TTC549 (cell line): ENCODE measurements around the gene RPS19BP1.

Source experiments
- FAIRE-seq: peaks from 2 replicates; lab custom pipeline; 2012; peaks lifted over from hg19 to GRCh38; lab: Jason Lieb, UNC

The RPS19BP1 gene

GRCh38 chr22:39532215-39533073, at the start of gene RPS19BP1:
RPS19BP1 (minus strand) TSS chr22:39532748; CDS start chr22:39532738, 10 bp downstream.
- peak; percentile 97 for FAIRE-seq

- no peak for FAIRE-seq
These were observed 48.8 kb upstream of the RPS19BP1 start for GRCh38 chr22:39581303-39581702.

GRCh38 chr22:39580795-39581194, 48.2 kb upstream of the RPS19BP1 start:
- no peak for FAIRE-seq

GRCh38 chr22:39580006-39580441, 47.5 kb upstream of the RPS19BP1 start:
- FAIRE-seq, result no peak

GRCh38 chr22:39577900-39578299, 45.4 kb upstream of the RPS19BP1 start:
- no peak for FAIRE-seq

GRCh38 chr22:39577366-39577765, 44.8 kb upstream of the RPS19BP1 start:
- no peak for FAIRE-seq

- no peak for FAIRE-seq
These were observed 43.5 kb upstream of the RPS19BP1 start for GRCh38 chr22:39576027-39576426.

- no peak for FAIRE-seq
These were observed 42.9 kb upstream of the RPS19BP1 start for GRCh38 chr22:39575552-39575825.

GRCh38 chr22:39574779-39575551, 42.4 kb upstream of the RPS19BP1 start:
- FAIRE-seq, result no peak

GRCh38 chr22:39571538-39571937, 39.0 kb upstream of the RPS19BP1 start:
- no peak for FAIRE-seq

- FAIRE-seq, result no peak
These were observed 38.1 kb upstream of the RPS19BP1 start, which contains the start of gene CACNA1I for GRCh38 chr22:39570665-39571064. CACNA1I (plus strand) TSS chr22:39570753; CDS start chr22:39570753, 0 bp downstream.

- FAIRE-seq, result no peak
These were observed 37.7 kb upstream of the RPS19BP1 start for GRCh38 chr22:39570226-39570625.

- FAIRE-seq, result no peak
These were observed 36.5 kb upstream of the RPS19BP1 start for GRCh38 chr22:39569066-39569465.

- FAIRE-seq, result no peak
These were observed 35.9 kb upstream of the RPS19BP1 start for GRCh38 chr22:39568278-39568981.

GRCh38 chr22:39567135-39567946, 34.8 kb upstream of the RPS19BP1 start:
- no peak for FAIRE-seq

GRCh38 chr22:39565414-39565944, 32.9 kb upstream of the RPS19BP1 start:
- no peak for FAIRE-seq

GRCh38 chr22:39563571-39564428, 31.3 kb upstream of the RPS19BP1 start:
- no peak for FAIRE-seq

GRCh38 chr22:39562839-39563489, 30.4 kb upstream of the RPS19BP1 start:
- FAIRE-seq, result no peak

- no peak for FAIRE-seq
These were observed 27.6 kb upstream of the RPS19BP1 start for GRCh38 chr22:39560127-39560526.

GRCh38 chr22:39559456-39560105, 27.0 kb upstream of the RPS19BP1 start:
- FAIRE-seq, result no peak
